HepG2 (cell line): ENCODE data around the gene KPNA3.

Experiments used
- BCL6 ChIP-seq: IDR thresholded peaks from 2 replicates; pipeline ENCODE4 v1.6.1; 2016; ENCODE audit warnings: missing genetic modification reagents, missing compliant biosample characterization
- BRCA1 ChIP-seq: sonication (generic); formaldehyde crosslinking; IDR thresholded peaks from 2 replicates; pipeline ENCODE4 v1.4.0; 2020; ENCODE audit warnings: missing genetic modification reagents
- CEBPB ChIP-seq: IDR thresholded peaks from 2 replicates; pipeline ENCODE4 v1.6.1; 2011; ENCODE audit warnings: low read depth, low read length, improper control_type of control experiment, borderline replicate concordance
- PHF8 ChIP-seq: sonication (generic); formaldehyde crosslinking; IDR thresholded peaks from 2 replicates; pipeline ENCODE4 v1.5.0; 2020; ENCODE audit warnings: missing genetic modification reagents
- POLR2AphosphoS5 ChIP-seq: IDR thresholded peaks from 2 replicates; pipeline ENCODE4 v1.6.1; 2012; ENCODE audit warnings: low read depth, low read length
- TF ChIP-seq, protein P1 (sequence below): sonication (generic); formaldehyde crosslinking; IDR thresholded peaks from 2 replicates; pipeline ENCODE4 v1.5.0; 2020; ENCODE audit warnings: mild to moderate bottlenecking, missing genetic modification reagents, moderate library complexity

DNA sequence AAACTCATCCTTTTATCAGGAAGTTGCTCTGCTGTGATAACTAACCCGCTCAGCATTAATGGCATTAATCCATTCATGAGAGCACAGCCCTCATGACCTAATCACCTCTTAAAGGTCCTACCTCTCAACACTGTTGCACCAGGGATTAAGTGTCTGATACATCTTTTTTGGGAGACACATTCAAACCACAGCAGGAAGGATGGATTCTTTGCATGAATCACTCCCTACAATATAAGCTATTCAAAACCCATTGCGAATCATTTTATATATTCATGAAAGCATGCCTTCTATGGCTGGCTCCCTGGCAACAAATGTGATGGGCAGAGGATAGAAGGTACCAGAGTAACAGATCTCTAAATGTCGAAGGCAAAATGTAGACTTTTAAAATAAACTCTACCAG, 136.6 kb downstream of the KPNA3 start:
- TF ChIP-seq, protein P1, sequence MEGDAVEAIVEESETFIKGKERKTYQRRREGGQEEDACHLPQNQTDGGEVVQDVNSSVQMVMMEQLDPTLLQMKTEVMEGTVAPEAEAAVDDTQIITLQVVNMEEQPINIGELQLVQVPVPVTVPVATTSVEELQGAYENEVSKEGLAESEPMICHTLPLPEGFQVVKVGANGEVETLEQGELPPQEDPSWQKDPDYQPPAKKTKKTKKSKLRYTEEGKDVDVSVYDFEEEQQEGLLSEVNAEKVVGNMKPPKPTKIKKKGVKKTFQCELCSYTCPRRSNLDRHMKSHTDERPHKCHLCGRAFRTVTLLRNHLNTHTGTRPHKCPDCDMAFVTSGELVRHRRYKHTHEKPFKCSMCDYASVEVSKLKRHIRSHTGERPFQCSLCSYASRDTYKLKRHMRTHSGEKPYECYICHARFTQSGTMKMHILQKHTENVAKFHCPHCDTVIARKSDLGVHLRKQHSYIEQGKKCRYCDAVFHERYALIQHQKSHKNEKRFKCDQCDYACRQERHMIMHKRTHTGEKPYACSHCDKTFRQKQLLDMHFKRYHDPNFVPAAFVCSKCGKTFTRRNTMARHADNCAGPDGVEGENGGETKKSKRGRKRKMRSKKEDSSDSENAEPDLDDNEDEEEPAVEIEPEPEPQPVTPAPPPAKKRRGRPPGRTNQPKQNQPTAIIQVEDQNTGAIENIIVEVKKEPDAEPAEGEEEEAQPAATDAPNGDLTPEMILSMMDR, result no peak
- no peak for TF ChIP-seq POLR2AphosphoS5
- no peak for TF ChIP-seq BRCA1 (CRISPR knock-in tag)
- TF ChIP-seq CEBPB, result no peak
- no peak for TF ChIP-seq BCL6
- no peak for TF ChIP-seq PHF8 (CRISPR knock-in tag)
